NCI-H460 (cell line): ENCODE measurements around the gene MESP1. TPM values are rescaled to one million over a fixed set of nuclear protein-coding genes. Genes with fewer than 3 reads are reported as not detected.

Experiments
- DNase-seq: peaks from one replicate; pipeline ENCODE4 v3.0.0-alpha.2; 2016; ENCODE audit warnings: low read depth; ENCODE audit errors: extremely low read depth
- total RNA-seq: library from RNA; depleted of rRNA; stranded (reverse); fragments of >200 nt; shearing (Covaris generic); gene quantifications from 2 replicates; pipeline ENCODE4 v1.2.3, GENCODE V29; 2014

The MESP1 gene
- total RNA-seq, 1 experiment from 2014 or later = 3.1 TPM

- DNase-seq = peak; percentile 74
These were observed 9.4 kb upstream of the MESP1 start for GRCh38 chr15:89760303-89761008.

GRCh38 chr15:89759835-89760234 is 8.8 kb upstream of the MESP1 start:
- no peak for DNase-seq

- DNase-seq = no peak
These were observed 7.9 kb upstream of the MESP1 start for GRCh38 chr15:89758981-89759380.

GRCh38 chr15:89758283-89758682 is 7.2 kb upstream of the MESP1 start:
- no peak for DNase-seq

GRCh38 chr15:89756897-89757296 is 5.8 kb upstream of the MESP1 start:
- no peak for DNase-seq

- no peak for DNase-seq
These were observed 4.7 kb upstream of the MESP1 start for GRCh38 chr15:89755701-89756100.

- DNase-seq = no peak
These were observed 3.5 kb upstream of the MESP1 start for GRCh38 chr15:89754361-89755154.

- DNase-seq = no peak
These were observed 2.8 kb upstream of the MESP1 start for GRCh38 chr15:89753855-89754254.

- DNase-seq = no peak
These were observed 699 bp upstream of the MESP1 start for GRCh38 chr15:89751748-89752147.

- no peak for DNase-seq
These were observed 994 bp downstream of the MESP1 start for GRCh38 chr15:89749951-89750559.

- no peak for DNase-seq
These were observed 1.5 kb downstream of the MESP1 start for GRCh38 chr15:89749526-89749925.

- DNase-seq = no peak
These were observed 2.0 kb downstream of the MESP1 start for GRCh38 chr15:89749054-89749453.

- no peak for DNase-seq
These were observed 3.1 kb downstream of the MESP1 start for GRCh38 chr15:89747708-89748682.

GRCh38 chr15:89746386-89746780 is 4.7 kb downstream of the MESP1 start:
- DNase-seq = no peak

- DNase-seq = no peak
These were observed 5.3 kb downstream of the MESP1 start for GRCh38 chr15:89745768-89746167.

GRCh38 chr15:89745131-89745530 is 5.9 kb downstream of the MESP1 start:
- no peak for DNase-seq

- no peak for DNase-seq
These were observed 7.5 kb downstream of the MESP1 start for GRCh38 chr15:89743594-89743993.

GRCh38 chr15:89743011-89743410 is 8.0 kb downstream of the MESP1 start:
- DNase-seq = no peak

GRCh38 chr15:89740137-89740536 is 10.9 kb downstream of the MESP1 start:
- peak; percentile 64 for DNase-seq

GRCh38 chr15:89735773-89736172 is 15.3 kb downstream of the MESP1 start:
- DNase-seq = no peak
